Tibial artery (tissue), 4 donors: ENCODE measurements around the gene DOK5.

ENCODE experiments used
- DNase-seq, 2 donors: peaks; one replicate each; pipeline ENCODE4 v3.0.0-alpha.2; 2019
- H3K27ac ChIP-seq, 2 donors: fragments of 200-600 bp; sonication (generic) in 1 of 2; 1 replicate in 1 of 2; 2 replicates in 1 of 2; pipeline ENCODE4 v1.5.1; 2018 to 2019; ENCODE audit warnings: mild to moderate bottlenecking in 1 of 2
- H3K27me3 ChIP-seq, 2 donors: fragments of 200-600 bp; sonication (generic) in 1 of 2; one replicate each; pipeline versions ENCODE4 v1.5.1 to v1.6.0; 2016 to 2019
- H3K36me3 ChIP-seq, 3 donors: fragments of 200-600 bp; sonication (generic) in 2 of 3; one replicate each; pipeline ENCODE4 v1.5.1; 2016 to 2019; ENCODE audit warnings: mild to moderate bottlenecking in 2 of 3
- H3K4me1 ChIP-seq, 4 donors: fragments of 200-600 bp; sonication (generic) in 2 of 4; 1 replicate in 3 of 4; 2 replicates in 1 of 4; pipeline ENCODE4 v1.5.1; 2016 to 2019
- H3K4me3 ChIP-seq, 2 donors: fragments of 200-600 bp; sonication (generic) in 1 of 2; 1 replicate in 1 of 2; 2 replicates in 1 of 2; pipeline ENCODE4 v1.5.1; 2018 to 2019; ENCODE audit warnings: mild to moderate bottlenecking in 2 of 2
- H3K9me3 ChIP-seq, 3 donors: fragments of 200-600 bp; sonication (generic) in 1 of 3; one replicate each; pipeline ENCODE4 v1.5.1; 2016 to 2019
- CTCF ChIP-seq, 2 experiments: fragments of 200-600 bp in 1 of 2; fragments of 450-650 bp in 1 of 2; IDR thresholded peaks; one replicate each; pipeline ENCODE4 v1.5.1; 2017 to 2019; ENCODE audit warnings: antibody characterized with exemption in 2 of 2, mild to moderate bottlenecking in 1 of 2, moderate library complexity in 1 of 2
- intact Hi-C: fragments of 100-400 bp; cut with DNase I; formaldehyde crosslinking; loops from one replicate; pipeline ENCODE4 v1.15.0; 2023; ENCODE audit warnings: low total_unique reads

The DOK5 gene

DNA sequence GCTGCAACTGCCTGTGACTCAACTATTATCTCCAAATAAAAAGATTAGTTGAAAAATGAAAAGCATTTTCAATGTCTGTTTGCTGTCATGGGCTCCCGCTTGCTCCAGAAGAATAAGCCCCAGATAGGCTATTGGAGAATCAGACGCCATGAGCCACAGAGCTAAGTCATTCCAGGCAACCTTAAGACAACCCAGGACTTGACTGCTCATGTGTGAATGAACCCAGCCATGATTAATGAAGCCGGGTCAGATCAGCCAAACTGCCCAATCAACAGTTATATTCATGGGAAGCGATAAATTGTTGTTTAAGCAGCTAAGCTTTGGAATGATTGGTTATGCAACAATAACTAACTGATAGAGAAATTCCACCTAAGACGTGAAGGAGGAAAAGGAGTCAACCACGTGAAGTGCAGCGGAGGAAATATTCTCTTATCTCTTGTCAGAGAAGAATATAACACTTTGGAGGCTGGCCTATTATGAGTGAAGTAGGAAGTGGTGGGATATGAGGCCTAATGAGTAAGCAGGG lies 64.2 kb downstream of the DOK5 start:
- no peak for TF ChIP-seq CTCF (IDR thresholded peaks at IDR 0.05)
- Histone ChIP-seq H3K36me3 (no peaks in the 10 kb centered on the region), H3K27ac (no peak overlapping the region), H3K9me3 (no peaks in the 10 kb centered on the region), H3K27me3 (no peaks in the 10 kb centered on the region), H3K4me3 (no peak overlapping the region), H3K4me1 (no peaks in the 10 kb centered on the region)
- no peak for DNase-seq
- intact Hi-C loops = no loop called here

- Histone ChIP-seq H3K9me3 (no peaks in the 10 kb centered on the region), H3K4me3 (no peak overlapping the region), H3K36me3 (no peaks in the 10 kb centered on the region), H3K27ac (no peak overlapping the region), H3K4me1 (no peaks in the 10 kb centered on the region), H3K27me3 (no peaks in the 10 kb centered on the region)
- intact Hi-C loops = no loop called here
- TF ChIP-seq CTCF (IDR thresholded peaks at IDR 0.05) = no peak
- DNase-seq = no peak
Observed at GRCh38 chr20:54543369-54543768, 68.0 kb downstream of the DOK5 start.

GRCh38 chr20:54545676-54546358 lies 70.4 kb downstream of the DOK5 start:
- intact Hi-C loops = no loop called here
- no peaks in the 10 kb centered on the region for H3K4me1 ChIP-seq
- DNase-seq = no peak
- no peak overlapping the region for H3K4me3 ChIP-seq
- no peaks in the 10 kb centered on the region for H3K9me3 ChIP-seq
- TF ChIP-seq CTCF (IDR thresholded peaks at IDR 0.05) = no peak
- no peak overlapping the region for H3K27ac ChIP-seq
- H3K36me3 ChIP-seq = no peaks in the 10 kb centered on the region
- H3K27me3 ChIP-seq = no peaks in the 10 kb centered on the region

DNA sequence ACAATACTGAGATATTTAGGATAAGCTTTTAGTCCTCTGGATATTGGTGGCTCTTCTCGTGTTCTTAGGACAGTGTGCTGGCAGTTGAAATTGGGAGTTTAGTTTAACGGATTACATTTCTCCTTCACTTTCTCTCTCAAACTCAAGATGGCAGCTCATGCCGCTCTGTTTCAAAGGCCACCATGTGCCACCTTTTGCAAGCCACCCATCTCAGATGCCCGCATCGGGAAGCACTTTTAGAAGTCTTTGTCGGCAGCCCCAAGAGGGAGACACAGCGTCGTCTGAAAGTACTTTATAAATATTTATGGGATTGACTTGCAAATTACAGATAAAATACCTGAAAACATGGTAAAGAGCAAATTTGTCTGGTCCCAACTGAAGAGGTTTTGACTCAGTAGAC lies 73.5 kb downstream of the DOK5 start:
- H3K27ac ChIP-seq = no peak overlapping the region
- no peak overlapping the region for H3K4me3 ChIP-seq
- H3K36me3 ChIP-seq = no peaks in the 10 kb centered on the region
- no peak for DNase-seq
- no peaks in the 10 kb centered on the region for H3K4me1 ChIP-seq
- intact Hi-C loops = no loop called here
- no peaks in the 10 kb centered on the region for H3K9me3 ChIP-seq
- no peaks in the 10 kb centered on the region for H3K27me3 ChIP-seq
- TF ChIP-seq CTCF (IDR thresholded peaks at IDR 0.05) = no peak

DNA sequence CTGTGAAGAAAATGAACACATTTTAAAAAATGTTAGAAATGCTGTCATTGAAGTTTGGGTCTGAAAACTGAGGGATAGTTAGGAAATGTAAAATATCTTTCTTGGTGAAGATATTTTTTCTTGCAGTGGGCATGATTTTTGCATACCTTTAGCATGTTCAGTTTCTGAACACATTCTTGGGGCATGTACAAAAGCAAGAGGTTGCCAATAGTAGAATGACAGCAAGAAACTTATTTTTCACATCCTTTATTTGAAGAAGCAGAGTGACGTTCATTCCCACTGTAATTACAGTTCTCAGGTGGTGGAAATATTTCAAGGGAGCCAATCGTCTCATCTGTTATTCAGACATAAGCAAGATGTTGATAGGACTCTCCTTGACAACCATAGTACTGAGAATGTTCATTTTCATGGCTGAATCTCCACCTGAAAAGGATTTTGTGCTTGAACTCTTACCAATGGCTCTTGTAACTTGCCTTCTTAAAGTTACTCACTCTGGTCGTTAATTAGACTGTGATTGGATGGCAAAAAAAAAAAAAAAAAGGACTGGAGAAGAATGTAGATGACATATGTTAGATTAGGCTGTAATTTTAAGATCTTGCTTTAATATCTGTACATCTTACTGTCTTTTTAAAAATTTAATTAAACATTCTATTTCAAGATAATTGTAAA lies 74.4 kb downstream of the DOK5 start:
- TF ChIP-seq CTCF (IDR thresholded peaks at IDR 0.05) = no peak

More for the DNA sequence above, 74.4 kb downstream of the DOK5 start:
- Histone ChIP-seq H3K27ac (no peak overlapping the region), H3K9me3 (no peaks in the 10 kb centered on the region), H3K4me3 (no peak overlapping the region), H3K4me1 (no peaks in the 10 kb centered on the region), H3K36me3 (no peaks in the 10 kb centered on the region), H3K27me3 (no peaks in the 10 kb centered on the region)
- DNase-seq = no peak
- intact Hi-C loops = no loop called here
